EH (cell line): ENCODE data around the gene FCHSD2.
A peak's percentile ranks its signal among the peaks of the same experiment; 100 is the strongest.
"Not testable (repeated sequence)": the region's sequence is repeated elsewhere in the genome, so short reads cannot be mapped to it uniquely, and the experiment has no call there.

Source experiments
- DNase-seq: peaks from one replicate; pipeline ENCODE4 v3.0.0-alpha.2; 2015; ENCODE audit warnings: low read depth

FCHSD2 gene

GRCh38 chr11:72871119-72871518, 271.0 kb downstream of the FCHSD2 start:
- DNase-seq: peak; percentile 58

- peak; percentile 10 for DNase-seq
These were observed 272.3 kb downstream of the FCHSD2 start for GRCh38 chr11:72869831-72870230.

- DNase-seq: no peak
These were observed 274.1 kb downstream of the FCHSD2 start for GRCh38 chr11:72867970-72868369.

- peak; percentile 90 for DNase-seq
These were observed 277.1 kb downstream of the FCHSD2 start for GRCh38 chr11:72864702-72865655.

- peak; percentile 39 for DNase-seq
These were observed 278.2 kb downstream of the FCHSD2 start for GRCh38 chr11:72863916-72864315.

- DNase-seq: no peak
These were observed 279.0 kb downstream of the FCHSD2 start for GRCh38 chr11:72863091-72863490.

- no peak for DNase-seq
These were observed 281.5 kb downstream of the FCHSD2 start for GRCh38 chr11:72860592-72860991.

- no peak for DNase-seq
These were observed 282.1 kb downstream of the FCHSD2 start for GRCh38 chr11:72860010-72860409.

GRCh38 chr11:72859126-72859525, 283.0 kb downstream of the FCHSD2 start:
- peak; percentile 41 for DNase-seq

GRCh38 chr11:72858267-72858666, 283.9 kb downstream of the FCHSD2 start:
- not testable (repeated sequence) for DNase-seq

- peak; percentile 82 for DNase-seq
These were observed 285.4 kb downstream of the FCHSD2 start for GRCh38 chr11:72856551-72857345.

- DNase-seq: no peak
These were observed 286.1 kb downstream of the FCHSD2 start for GRCh38 chr11:72856065-72856464.

- peak; percentile 51 for DNase-seq
These were observed 290.4 kb downstream of the FCHSD2 start for GRCh38 chr11:72851726-72852125.

GRCh38 chr11:72850832-72851231, 291.3 kb downstream of the FCHSD2 start:
- DNase-seq: no peak

GRCh38 chr11:72848846-72849466, 293.2 kb downstream of the FCHSD2 start:
- peak; percentile 41 for DNase-seq

- peak; percentile 33 for DNase-seq
These were observed 297.8 kb downstream of the FCHSD2 start for GRCh38 chr11:72844356-72844755.

- DNase-seq: no peak
These were observed 299.3 kb downstream of the FCHSD2 start for GRCh38 chr11:72842653-72843330.

GRCh38 chr11:72842126-72842525, 300.0 kb downstream of the FCHSD2 start:
- no peak for DNase-seq

- DNase-seq: no peak
These were observed 300.7 kb downstream of the FCHSD2 start for GRCh38 chr11:72841397-72841796.

GRCh38 chr11:72840780-72841179, 301.3 kb downstream of the FCHSD2 start:
- peak; percentile 86 for DNase-seq

GRCh38 chr11:72838691-72839305, 303.3 kb downstream of the FCHSD2 start:
- DNase-seq: no peak
